CD14-positive monocyte (primary cell): ENCODE data around the gene CACNA1B. TPM values are rescaled to one million over a fixed set of nuclear protein-coding genes. Genes with fewer than 3 reads are reported as not detected.
"Not testable (repeated sequence)": the region's sequence is repeated elsewhere in the genome, so short reads cannot be mapped to it uniquely, and the experiment has no call there.

ENCODE experiments used
- DNase-seq, 3 donors: peaks; one replicate each; pipeline ENCODE4 v3.0.0-alpha.2; 2011 to 2022
- H2AFZ ChIP-seq: 2 replicates; pipeline ENCODE4 v1.6.0; 2012; ENCODE audit warnings: mild to moderate bottlenecking, low read depth, low read length, inconsistent platforms; ENCODE audit not compliant: insufficient read depth, poor library complexity, severe bottlenecking
- H3K27ac ChIP-seq, 2 donors: 1 replicate in 1 of 2; 2 replicates in 1 of 2; pipeline ENCODE4 v1.5.1; 2012 to 2013; ENCODE audit warnings: low read length in 2 of 2, control low read depth in 1 of 2, inconsistent platforms in 1 of 2, low read depth in 1 of 2, mild to moderate bottlenecking in 1 of 2
- H3K27me3 ChIP-seq, 2 donors: one replicate each; pipeline versions ENCODE4 v1.6.0 to v1.6.1; 2011 to 2013; ENCODE audit warnings: low read length in 2 of 2; ENCODE audit not compliant: control insufficient read depth in 2 of 2, insufficient read depth in 2 of 2
- H3K36me3 ChIP-seq, 2 donors: replicated peaks in 1 of 2; 1 replicate in 1 of 2; 2 replicates in 1 of 2; pipeline versions ENCODE4 v1.5.1 to v1.6.1; 2012 to 2013; ENCODE audit warnings: low read length in 2 of 2, control low read depth in 1 of 2, inconsistent platforms in 1 of 2, mild to moderate bottlenecking in 1 of 2; ENCODE audit not compliant: insufficient read depth in 2 of 2, control insufficient read depth in 1 of 2
- H3K4me1 ChIP-seq, 2 donors: 1 replicate in 1 of 2; 2 replicates in 1 of 2; pipeline versions ENCODE4 v1.5.1 to v1.6.1; 2012 to 2013; ENCODE audit warnings: low read length in 2 of 2, control low read depth in 1 of 2, inconsistent platforms in 1 of 2, mild to moderate bottlenecking in 1 of 2, moderate library complexity in 1 of 2; ENCODE audit not compliant: insufficient read depth in 2 of 2, control insufficient read depth in 1 of 2
- H3K4me2 ChIP-seq: replicated peaks from 2 replicates; pipeline ENCODE3; 2012; ENCODE audit warnings: low read length, moderate library complexity, mild to moderate bottlenecking; ENCODE audit not compliant: poor library complexity, severe bottlenecking; ENCODE audit errors: extremely low read depth
- H3K4me3 ChIP-seq, 3 experiments: fragments of 200-600 bp in 1 of 3; sonication (generic) in 1 of 3; replicated peaks in 1 of 3; 1 replicate in 2 of 3; 2 replicates in 1 of 3; pipeline ENCODE4 v1.5.1; 2011 to 2013; ENCODE audit warnings: low read length in 3 of 3, mild to moderate bottlenecking in 3 of 3, control low read depth in 2 of 3, low read depth in 2 of 3, inconsistent platforms in 1 of 3, moderate library complexity in 1 of 3
- H3K79me2 ChIP-seq: 2 replicates; pipeline ENCODE4 v1.6.0; 2012; ENCODE audit warnings: mild to moderate bottlenecking, control low read depth, inconsistent platforms, low read length, moderate library complexity; ENCODE audit not compliant: insufficient read depth
- H3K9ac ChIP-seq: 2 replicates; pipeline ENCODE4 v1.6.0; 2017; ENCODE audit warnings: low read length, mild to moderate bottlenecking; ENCODE audit not compliant: insufficient read depth, poor library complexity, severe bottlenecking
- H3K9me3 ChIP-seq, 2 donors: replicated peaks in 1 of 2; 1 replicate in 1 of 2; 2 replicates in 1 of 2; pipeline versions ENCODE4 v1.5.1 to v1.6.1; 2012 to 2013; ENCODE audit warnings: low read length in 2 of 2, control low read depth in 1 of 2; ENCODE audit not compliant: control insufficient read depth in 1 of 2, insufficient read depth in 1 of 2
- H4K20me1 ChIP-seq: 2 replicates; pipeline ENCODE4 v1.6.0; 2012; ENCODE audit warnings: mild to moderate bottlenecking, low read length, control low read depth, moderate library complexity; ENCODE audit not compliant: insufficient read depth
- H3K27ac Mint-ChIP-seq, 7 donors: one replicate each; pipeline ENCODE4 v1.8.0; 2020; ENCODE audit warnings: mild to moderate bottlenecking in 7 of 7, mixed read lengths in 7 of 7, moderate library complexity in 6 of 7, inconsistent platforms in 2 of 7
- H3K27me3 Mint-ChIP-seq, 3 donors: one replicate each; pipeline ENCODE4 v1.8.0; 2021 to 2022; ENCODE audit warnings: low read depth in 3 of 3, mild to moderate bottlenecking in 3 of 3, mixed read lengths in 3 of 3, moderate library complexity in 3 of 3, inconsistent platforms in 1 of 3
- H3K36me3 Mint-ChIP-seq, 2 donors: one replicate each; pipeline ENCODE4 v1.8.0; 2020; ENCODE audit warnings: mixed read lengths in 2 of 2, inconsistent platforms in 1 of 2, mild to moderate bottlenecking in 1 of 2
- H3K4me1 Mint-ChIP-seq: one replicate; pipeline ENCODE4 v1.8.0; 2020; ENCODE audit warnings: mild to moderate bottlenecking, mixed read lengths
- H3K4me3 Mint-ChIP-seq, 2 donors: one replicate each; pipeline ENCODE4 v1.8.0; 2020; ENCODE audit warnings: mild to moderate bottlenecking in 2 of 2, mixed read lengths in 2 of 2, moderate library complexity in 1 of 2
- H3K9me3 Mint-ChIP-seq, 7 donors: one replicate each; pipeline ENCODE4 v1.8.0; 2020 to 2022; ENCODE audit warnings: mixed read lengths in 7 of 7, mild to moderate bottlenecking in 6 of 7, moderate library complexity in 6 of 7, inconsistent platforms in 2 of 7
- WGBS: methylation state at CpG from one replicate; pipeline ENCODE4 v1.1.5; 2013; ENCODE audit warnings: missing lambda C conversion rate; ENCODE audit not compliant: insufficient coverage; 5-methylcytosine and 5-hydroxymethylcytosine counted together
- intact Hi-C, 2 donors: fragments of 100-400 bp; cut with micrococcal nuclease; formaldehyde crosslinking; loops; one replicate each; pipeline versions ENCODE4 v1.15.0 to v1.15.1; 2023
- polyA plus RNA-seq, 3 donors: library from polyadenylated mRNA; depleted of rRNA in 1 of 3; unstranded in 2 of 3; stranded (reverse) in 1 of 3; fragments of 300-500 nt in 2 of 3; fragments of >200 nt in 1 of 3; fragmentation: Illumina TruSeq in 2 of 3; gene quantifications; 1 replicate in 2 of 3; 2 replicates in 1 of 3; pipeline ENCODE4 v1.2.3, GENCODE V29; 2012 to 2021
- TF ChIP-seq, protein P1 (sequence below): fragments of 200-600 bp; IDR thresholded peaks from one replicate; pipeline ENCODE4 v1.8.0; 2022; ENCODE audit warnings: antibody characterized with exemption, mild to moderate bottlenecking

CACNA1B gene
- polyA plus RNA-seq, 3 donors, result not detected

- DNase-seq, H3K36me3 Mint-ChIP-seq, H3K27ac Mint-ChIP-seq, H2AFZ ChIP-seq, H3K36me3 ChIP-seq, H3K9me3 ChIP-seq, H3K4me3 Mint-ChIP-seq, H3K27ac ChIP-seq, H3K27me3 Mint-ChIP-seq, H3K9ac ChIP-seq, H3K4me3 ChIP-seq, H3K79me2 ChIP-seq, intact Hi-C loops, H4K20me1 ChIP-seq, H3K4me1 Mint-ChIP-seq, H3K4me1 ChIP-seq, H3K4me2 ChIP-seq, H3K27me3 ChIP-seq: not testable (repeated sequence)
- TF ChIP-seq, protein P1, sequence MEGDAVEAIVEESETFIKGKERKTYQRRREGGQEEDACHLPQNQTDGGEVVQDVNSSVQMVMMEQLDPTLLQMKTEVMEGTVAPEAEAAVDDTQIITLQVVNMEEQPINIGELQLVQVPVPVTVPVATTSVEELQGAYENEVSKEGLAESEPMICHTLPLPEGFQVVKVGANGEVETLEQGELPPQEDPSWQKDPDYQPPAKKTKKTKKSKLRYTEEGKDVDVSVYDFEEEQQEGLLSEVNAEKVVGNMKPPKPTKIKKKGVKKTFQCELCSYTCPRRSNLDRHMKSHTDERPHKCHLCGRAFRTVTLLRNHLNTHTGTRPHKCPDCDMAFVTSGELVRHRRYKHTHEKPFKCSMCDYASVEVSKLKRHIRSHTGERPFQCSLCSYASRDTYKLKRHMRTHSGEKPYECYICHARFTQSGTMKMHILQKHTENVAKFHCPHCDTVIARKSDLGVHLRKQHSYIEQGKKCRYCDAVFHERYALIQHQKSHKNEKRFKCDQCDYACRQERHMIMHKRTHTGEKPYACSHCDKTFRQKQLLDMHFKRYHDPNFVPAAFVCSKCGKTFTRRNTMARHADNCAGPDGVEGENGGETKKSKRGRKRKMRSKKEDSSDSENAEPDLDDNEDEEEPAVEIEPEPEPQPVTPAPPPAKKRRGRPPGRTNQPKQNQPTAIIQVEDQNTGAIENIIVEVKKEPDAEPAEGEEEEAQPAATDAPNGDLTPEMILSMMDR, result peak; percentile 33
- peaks cover 0 to 12% (median 2%) of the 10 kb centered on the region in 7 donors for H3K9me3 Mint-ChIP-seq
- WGBS, result no CpG with 5 or more reads among the region's 43 CpGs
These were observed 249.4 kb downstream of the CACNA1B start for GRCh38 chr9:138126858-138127584.

DNA sequence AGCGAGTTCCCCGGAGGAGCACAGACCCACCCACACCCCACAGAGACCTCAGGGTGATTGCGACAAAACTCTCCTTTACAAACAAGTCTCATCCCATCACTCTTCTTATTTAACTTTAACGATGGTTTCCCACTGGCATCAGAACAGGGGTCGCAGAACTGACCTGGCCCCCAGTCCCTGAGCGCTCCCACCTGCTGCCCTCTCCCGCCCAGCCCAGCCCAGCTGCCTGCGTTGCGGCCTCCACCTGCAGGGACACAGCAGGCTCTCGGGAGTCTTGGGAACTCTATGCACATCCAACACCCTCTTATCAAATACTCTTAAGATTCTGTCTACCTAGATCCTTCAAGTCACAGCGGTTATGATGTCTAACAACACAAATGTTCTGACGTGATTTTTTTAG is 250.4 kb downstream of the CACNA1B start:
- H3K27ac ChIP-seq, H3K4me2 ChIP-seq, H3K27ac Mint-ChIP-seq, H4K20me1 ChIP-seq, H3K36me3 ChIP-seq, intact Hi-C loops, H3K4me3 Mint-ChIP-seq, H3K27me3 Mint-ChIP-seq, H2AFZ ChIP-seq, H3K36me3 Mint-ChIP-seq, H3K4me3 ChIP-seq, H3K79me2 ChIP-seq, H3K4me1 ChIP-seq, H3K4me1 Mint-ChIP-seq, H3K9me3 ChIP-seq, DNase-seq, H3K9ac ChIP-seq, H3K27me3 ChIP-seq: not testable (repeated sequence)
- 81% methylated on average over 6 of the region's 12 CpGs for WGBS
- H3K9me3 Mint-ChIP-seq, result peaks cover 0 to 12% (median 2%) of the 10 kb centered on the region in 7 donors

GRCh38 chr9:138129318-138129717 is 251.7 kb downstream of the CACNA1B start:
- H3K9me3 Mint-ChIP-seq, result peaks cover 0 to 12% (median 2%) of the 10 kb centered on the region in 7 donors
- H3K27me3 ChIP-seq, H3K36me3 ChIP-seq, H3K27me3 Mint-ChIP-seq, H3K4me3 ChIP-seq, H3K4me2 ChIP-seq, H3K79me2 ChIP-seq, H3K27ac ChIP-seq, H3K9me3 ChIP-seq, H4K20me1 ChIP-seq, H3K4me1 ChIP-seq, H3K27ac Mint-ChIP-seq, DNase-seq, H3K9ac ChIP-seq, H3K4me3 Mint-ChIP-seq, H2AFZ ChIP-seq, H3K36me3 Mint-ChIP-seq, intact Hi-C loops, H3K4me1 Mint-ChIP-seq: not testable (repeated sequence)
- WGBS, result 89% methylated on average over 1 of the region's 4 CpGs

DNA sequence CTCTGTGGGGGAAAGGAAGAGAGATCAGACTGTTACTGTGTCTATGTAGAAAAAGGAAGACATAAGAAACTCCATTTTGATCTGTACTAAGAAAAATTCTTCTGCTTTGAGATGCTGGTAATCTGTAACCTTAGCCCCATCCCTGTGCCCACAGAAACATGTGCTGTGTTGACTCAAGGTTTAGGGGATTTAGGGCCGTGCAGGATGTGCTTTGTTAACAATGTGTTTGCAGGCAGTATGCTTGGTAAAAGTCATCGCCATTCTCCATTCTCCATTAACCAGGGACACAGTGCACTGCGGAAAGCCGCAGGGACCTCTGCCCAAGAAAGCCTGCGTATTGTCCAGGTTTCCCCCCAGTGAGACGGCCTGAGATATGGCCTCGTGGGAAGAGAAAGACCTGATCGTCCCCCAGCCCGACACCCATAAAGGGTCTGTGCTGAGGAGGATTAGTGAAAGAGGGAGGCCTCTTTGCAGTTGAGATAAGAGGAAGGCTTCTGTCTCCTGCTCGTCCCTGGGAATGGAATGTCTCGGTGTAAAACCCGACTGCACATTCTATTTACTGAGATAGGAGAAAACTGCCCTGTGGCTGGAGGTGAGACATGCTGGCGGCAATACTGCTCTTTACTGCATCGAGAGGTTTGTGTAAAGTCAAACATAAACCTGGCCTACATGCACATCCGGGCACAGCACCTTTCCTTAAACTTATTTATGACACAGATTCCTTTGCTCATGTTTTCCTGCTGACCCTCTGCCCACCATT is 255.5 kb downstream of the CACNA1B start:
- H3K27me3 Mint-ChIP-seq, H3K79me2 ChIP-seq, H3K36me3 Mint-ChIP-seq, H3K9me3 Mint-ChIP-seq, H3K9ac ChIP-seq, H3K4me3 Mint-ChIP-seq, intact Hi-C loops, H3K9me3 ChIP-seq, DNase-seq, H3K27ac ChIP-seq, H3K4me3 ChIP-seq, H3K4me2 ChIP-seq, H2AFZ ChIP-seq, H4K20me1 ChIP-seq, H3K4me1 ChIP-seq, H3K4me1 Mint-ChIP-seq, H3K27me3 ChIP-seq, H3K27ac Mint-ChIP-seq, H3K36me3 ChIP-seq: not testable (repeated sequence)
- 91% methylated on average over 6 of the region's 15 CpGs for WGBS
